Neutrophil (primary cell): ENCODE measurements around the gene ANKS1B.

Experiments used
- H3K27ac ChIP-seq: fragments of 200-600 bp; sonication (generic); 2 replicates; pipeline ENCODE4 v1.5.1; 2016; ENCODE audit warnings: mild to moderate bottlenecking, moderate library complexity
- H3K27me3 ChIP-seq: fragments of 200-600 bp; sonication (generic); 2 replicates; pipeline ENCODE4 v1.6.0; 2016; ENCODE audit warnings: mild to moderate bottlenecking
- H3K36me3 ChIP-seq: fragments of 200-600 bp; sonication (generic); 2 replicates; pipeline ENCODE4 v1.5.1; 2017
- H3K4me1 ChIP-seq, 2 experiments: fragments of 200-600 bp in 1 of 2; sonication (generic) in 1 of 2; 1 replicate in 1 of 2; 2 replicates in 1 of 2; pipeline versions ENCODE4 v1.5.1 to v1.6.1; 2013 to 2016; ENCODE audit warnings: low read depth in 1 of 2, low read length in 1 of 2, mild to moderate bottlenecking in 1 of 2, moderate library complexity in 1 of 2; ENCODE audit not compliant: control insufficient read depth in 1 of 2, insufficient read depth in 1 of 2
- H3K4me3 ChIP-seq, 2 experiments: fragments of 200-600 bp in 1 of 2; sonication (generic) in 1 of 2; 1 replicate in 1 of 2; 2 replicates in 1 of 2; pipeline ENCODE4 v1.5.1; 2013 to 2016; ENCODE audit warnings: low read depth in 1 of 2, low read length in 1 of 2, mild to moderate bottlenecking in 1 of 2, moderate library complexity in 1 of 2
- H3K9me3 ChIP-seq: fragments of 200-600 bp; sonication (generic); 2 replicates; pipeline ENCODE4 v1.5.1; 2016
- TF ChIP-seq, protein P1 (sequence below): fragments of 200-600 bp; sonication (generic); IDR thresholded peaks from 2 replicates; pipeline ENCODE4 v1.5.1; 2016; ENCODE audit warnings: antibody characterized with exemption

Gene ANKS1B

GRCh38 chr12:99553461-99553860, 431.3 kb downstream of the ANKS1B start:
- Histone ChIP-seq H3K4me1 (no peaks in the 10 kb centered on the region), H3K27ac (no peak overlapping the region), H3K4me3 (no peak overlapping the region), H3K27me3 (no peaks in the 10 kb centered on the region), H3K9me3 (no peaks in the 10 kb centered on the region), H3K36me3 (no peaks in the 10 kb centered on the region)
- TF ChIP-seq, protein P1, sequence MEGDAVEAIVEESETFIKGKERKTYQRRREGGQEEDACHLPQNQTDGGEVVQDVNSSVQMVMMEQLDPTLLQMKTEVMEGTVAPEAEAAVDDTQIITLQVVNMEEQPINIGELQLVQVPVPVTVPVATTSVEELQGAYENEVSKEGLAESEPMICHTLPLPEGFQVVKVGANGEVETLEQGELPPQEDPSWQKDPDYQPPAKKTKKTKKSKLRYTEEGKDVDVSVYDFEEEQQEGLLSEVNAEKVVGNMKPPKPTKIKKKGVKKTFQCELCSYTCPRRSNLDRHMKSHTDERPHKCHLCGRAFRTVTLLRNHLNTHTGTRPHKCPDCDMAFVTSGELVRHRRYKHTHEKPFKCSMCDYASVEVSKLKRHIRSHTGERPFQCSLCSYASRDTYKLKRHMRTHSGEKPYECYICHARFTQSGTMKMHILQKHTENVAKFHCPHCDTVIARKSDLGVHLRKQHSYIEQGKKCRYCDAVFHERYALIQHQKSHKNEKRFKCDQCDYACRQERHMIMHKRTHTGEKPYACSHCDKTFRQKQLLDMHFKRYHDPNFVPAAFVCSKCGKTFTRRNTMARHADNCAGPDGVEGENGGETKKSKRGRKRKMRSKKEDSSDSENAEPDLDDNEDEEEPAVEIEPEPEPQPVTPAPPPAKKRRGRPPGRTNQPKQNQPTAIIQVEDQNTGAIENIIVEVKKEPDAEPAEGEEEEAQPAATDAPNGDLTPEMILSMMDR: no peak

DNA sequence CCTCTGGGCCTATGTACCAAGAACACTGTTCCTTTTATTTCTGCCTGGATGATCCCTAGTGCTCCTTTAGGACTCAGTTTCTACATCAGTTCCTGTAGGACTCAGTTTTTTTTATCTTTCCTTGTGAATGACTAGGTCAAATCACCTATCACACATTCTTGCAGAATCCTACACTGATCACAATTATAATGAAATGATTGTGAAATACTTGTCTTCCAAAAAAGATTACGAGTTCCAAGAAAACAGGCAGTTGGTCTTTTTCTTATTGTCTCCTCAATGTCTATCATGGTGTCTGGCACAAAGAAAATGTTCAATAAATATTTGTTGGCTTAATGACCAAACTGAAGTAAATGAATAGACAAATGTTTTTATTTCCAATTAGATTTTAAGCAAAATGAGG, 432.7 kb downstream of the ANKS1B start:
- Histone ChIP-seq H3K4me1 (no peaks in the 10 kb centered on the region), H3K4me3 (no peak overlapping the region), H3K27ac (no peak overlapping the region), H3K36me3 (no peaks in the 10 kb centered on the region), H3K9me3 (no peaks in the 10 kb centered on the region), H3K27me3 (no peaks in the 10 kb centered on the region)
- TF ChIP-seq, protein P1: no peak

DNA sequence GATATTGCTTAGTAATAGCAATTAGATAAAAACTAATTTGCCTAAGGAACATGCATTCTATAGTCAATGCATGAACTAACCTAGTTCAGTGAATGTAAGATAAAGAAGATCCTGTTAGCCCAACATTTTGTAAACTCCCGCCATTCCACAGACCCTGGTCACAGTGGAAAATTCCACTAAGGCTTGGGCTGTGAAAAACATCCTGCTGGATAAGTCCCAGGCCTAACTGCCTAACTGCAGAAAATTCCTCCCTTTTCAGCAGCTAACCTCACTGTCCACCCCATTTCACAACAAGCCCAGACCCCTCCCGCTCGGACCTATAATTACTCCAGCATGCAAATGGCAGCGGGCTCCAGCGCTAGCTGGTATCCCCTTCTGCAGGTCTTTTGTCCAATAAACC, 435.1 kb downstream of the ANKS1B start:
- H3K4me1 ChIP-seq: no peaks in the 10 kb centered on the region
- H3K36me3 ChIP-seq: no peaks in the 10 kb centered on the region
- no peak overlapping the region for H3K4me3 ChIP-seq
- TF ChIP-seq, protein P1: no peak
- no peak overlapping the region for H3K27ac ChIP-seq
- H3K27me3 ChIP-seq: no peaks in the 10 kb centered on the region
- no peaks in the 10 kb centered on the region for H3K9me3 ChIP-seq

- no peaks in the 10 kb centered on the region for H3K27me3 ChIP-seq
- no peak overlapping the region for H3K27ac ChIP-seq
- no peaks in the 10 kb centered on the region for H3K4me1 ChIP-seq
- TF ChIP-seq, protein P1: no peak
- no peak overlapping the region for H3K4me3 ChIP-seq
- H3K36me3 ChIP-seq: no peaks in the 10 kb centered on the region
- no peaks in the 10 kb centered on the region for H3K9me3 ChIP-seq
These were observed 435.5 kb downstream of the ANKS1B start for GRCh38 chr12:99549196-99549595.

DNA sequence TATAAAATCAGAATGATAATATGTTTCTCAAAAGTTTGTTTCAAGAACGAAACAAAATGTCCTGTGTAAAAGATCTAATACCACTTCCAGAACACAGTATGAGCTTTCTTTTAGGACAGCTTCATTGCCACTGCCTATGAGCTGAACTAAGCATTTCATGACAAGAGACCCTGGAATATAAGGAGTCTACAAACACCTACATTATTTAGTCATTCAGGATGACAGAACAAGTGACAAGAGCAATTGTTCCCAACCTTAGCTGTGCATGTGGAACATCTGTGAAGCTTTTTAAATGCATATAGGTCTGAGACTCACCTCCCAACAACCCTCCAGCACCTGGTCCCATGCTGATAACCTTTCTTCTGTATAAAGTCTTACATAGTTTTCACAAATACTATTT, 440.3 kb downstream of the ANKS1B start:
- Histone ChIP-seq H3K27ac (no peak overlapping the region), H3K9me3 (no peaks in the 10 kb centered on the region), H3K4me3 (no peak overlapping the region), H3K36me3 (no peaks in the 10 kb centered on the region), H3K27me3 (no peaks in the 10 kb centered on the region), H3K4me1 (no peaks in the 10 kb centered on the region)
- TF ChIP-seq, protein P1: no peak

DNA sequence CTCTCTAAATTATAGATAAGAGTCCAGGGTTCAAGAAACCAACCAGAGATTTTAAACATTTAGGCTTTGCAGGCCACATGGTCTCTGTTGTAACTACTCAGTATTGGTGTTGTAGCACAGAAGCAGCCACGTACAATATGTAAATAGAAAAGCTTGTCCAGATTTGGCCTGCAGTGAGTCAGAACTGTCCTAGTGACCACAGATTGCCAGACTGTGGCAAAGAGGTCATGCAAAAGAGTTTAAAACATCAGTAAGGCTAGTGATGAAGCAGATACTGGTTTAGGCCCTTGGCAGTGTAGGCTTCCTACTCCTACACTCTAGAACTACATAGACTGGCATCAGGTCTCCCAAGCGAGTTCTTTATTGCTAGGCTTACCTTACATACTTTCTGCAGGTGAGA, 454.8 kb downstream of the ANKS1B start:
- TF ChIP-seq, protein P1: no peak
- H3K4me3 ChIP-seq: no peak overlapping the region
- no peaks in the 10 kb centered on the region for H3K4me1 ChIP-seq
- no peaks in the 10 kb centered on the region for H3K27me3 ChIP-seq
- H3K27ac ChIP-seq: no peak overlapping the region
- no peaks in the 10 kb centered on the region for H3K9me3 ChIP-seq
- no peaks in the 10 kb centered on the region for H3K36me3 ChIP-seq
